ENCODE data around the gene EIF5A.

The EIF5A gene

DNA sequence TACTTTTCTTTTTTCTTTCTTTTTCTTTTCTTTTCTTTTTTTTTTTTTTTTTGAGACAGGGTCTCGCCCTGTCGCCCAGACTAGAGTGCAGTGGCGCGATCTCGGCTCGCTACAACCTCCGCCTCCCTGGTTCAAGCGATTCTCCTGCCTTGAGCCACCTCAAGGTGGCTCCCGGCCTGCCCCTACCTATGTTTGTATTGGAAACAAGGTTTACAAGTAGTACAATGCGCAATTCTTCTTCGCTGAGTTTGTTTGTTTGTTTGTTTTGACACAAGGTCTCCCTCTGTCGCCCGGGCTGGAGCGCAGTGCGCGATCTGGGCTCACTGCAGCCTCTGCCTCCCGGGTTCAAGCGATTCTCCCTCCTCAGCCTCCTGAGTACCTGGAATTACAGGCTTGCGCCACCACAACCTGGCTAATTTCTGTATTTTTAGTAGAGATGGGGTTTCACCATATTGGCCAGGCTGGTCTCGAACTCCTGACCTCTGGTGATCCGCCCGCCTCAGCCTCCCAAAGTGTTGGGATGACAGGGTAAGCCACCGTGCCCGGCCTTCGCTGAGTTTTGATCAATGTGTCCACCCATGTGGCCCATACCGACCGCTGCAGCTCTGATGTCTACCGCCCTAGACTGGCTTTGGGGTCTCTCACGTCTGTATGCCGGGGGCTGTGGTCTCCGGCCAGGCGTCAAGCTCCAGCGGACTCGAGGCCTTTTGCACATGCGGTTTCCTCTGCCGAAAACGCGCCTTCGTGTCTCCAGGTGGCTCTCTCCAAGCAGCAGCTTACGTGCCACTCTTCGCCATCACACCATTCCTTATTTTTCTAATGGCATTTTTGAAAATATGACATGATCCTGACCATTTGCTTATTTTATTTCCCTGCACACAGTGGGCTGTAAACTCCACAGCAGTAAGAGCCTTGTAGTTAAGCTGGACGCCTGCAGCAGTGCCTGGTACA is 11.9 kb upstream of the EIF5A start:
- H3K36me3 ChIP-seq (ENCODE audit: control insufficient read depth in 2 of 2, insufficient read depth in 2 of 2, low read length in 2 of 2) = no peaks in the 10 kb centered on the region
- peaks cover 0 to 10% of the 10 kb centered on the region in 2 donors for H3K27me3 ChIP-seq (ENCODE audit: control insufficient read depth in 2 of 2, insufficient read depth in 2 of 2, low read length in 2 of 2)

DNA sequence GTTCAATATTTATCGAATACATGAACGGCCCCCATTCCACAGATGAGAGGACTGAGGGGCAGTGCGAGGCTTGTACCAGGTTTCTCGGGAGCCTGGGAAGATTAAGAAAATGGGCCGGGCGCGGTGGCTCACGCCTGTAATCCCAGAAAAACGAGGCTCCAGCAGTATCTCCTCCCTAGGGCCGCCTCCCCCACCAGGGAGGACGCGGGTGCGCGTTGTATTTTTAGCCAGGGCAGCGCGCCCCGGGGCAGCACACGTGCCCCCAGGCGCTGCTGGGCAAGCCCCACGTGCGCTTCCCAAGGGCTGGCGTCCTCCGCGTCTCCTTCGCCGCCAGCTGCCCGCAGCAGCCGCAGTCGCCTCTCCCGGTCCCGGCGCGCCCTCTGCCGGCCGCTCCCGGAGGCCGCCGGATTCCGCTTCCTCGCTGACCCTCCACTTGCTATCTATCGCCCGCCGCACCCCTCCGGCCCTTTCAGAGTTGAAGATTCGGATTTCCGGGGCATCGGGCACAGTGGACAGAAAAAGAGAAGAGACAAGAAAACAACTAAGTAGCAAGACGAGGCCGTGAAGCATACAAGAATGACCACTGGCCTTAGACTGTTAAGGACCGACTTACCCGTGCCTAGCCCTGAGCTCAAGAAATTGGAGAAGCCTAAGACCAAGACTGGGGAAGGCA is 11.1 kb upstream of the EIF5A start:
- peak overlapping the region in 1 of 2 donors; percentile 41 for H3K9ac ChIP-seq (ENCODE audit: low read depth in 1 of 2, low read length in 2 of 2)
- H3K36me3 ChIP-seq (ENCODE audit: control insufficient read depth in 2 of 2, insufficient read depth in 2 of 2, low read length in 2 of 2) = no peaks in the 10 kb centered on the region
- peak overlapping the region; percentile 6 to 48 for H3K4me3 ChIP-seq (ENCODE audit: low read length in 2 of 2)
- peaks cover 31 to 32% of the 10 kb centered on the region in 2 donors for H3K4me1 ChIP-seq (ENCODE audit: control insufficient read depth in 2 of 2, insufficient read depth in 2 of 2, low read length in 2 of 2)
- peak overlapping the region; percentile 39 to 89 for H3K27ac ChIP-seq (ENCODE audit: low read depth in 2 of 2, low read length in 2 of 2)
- H3K27me3 ChIP-seq (ENCODE audit: control insufficient read depth in 2 of 2, insufficient read depth in 2 of 2, low read length in 2 of 2) = peaks cover 0 to 10% of the 10 kb centered on the region in 2 donors
- H3K9me3 ChIP-seq (ENCODE audit: control insufficient read depth in 2 of 2, low read length in 2 of 2) = no peaks in the 10 kb centered on the region

More for the DNA sequence above, 11.9 kb upstream of the EIF5A start:
- Histone ChIP-seq H3K4me3 (ENCODE audit: low read length in 2 of 2) (peak overlapping the region; percentile 59 to 61), H3K4me1 (ENCODE audit: control insufficient read depth in 2 of 2, insufficient read depth in 2 of 2, low read length in 2 of 2) (peaks cover 31 to 32% of the 10 kb centered on the region in 2 donors), H3K9ac (ENCODE audit: low read depth in 1 of 2, low read length in 2 of 2) (peak overlapping the region; percentile 32 to 65), H3K27ac (ENCODE audit: low read depth in 2 of 2, low read length in 2 of 2) (peak overlapping the region; percentile 89 to 90), H3K9me3 (ENCODE audit: control insufficient read depth in 2 of 2, low read length in 2 of 2) (no peaks in the 10 kb centered on the region)

DNA sequence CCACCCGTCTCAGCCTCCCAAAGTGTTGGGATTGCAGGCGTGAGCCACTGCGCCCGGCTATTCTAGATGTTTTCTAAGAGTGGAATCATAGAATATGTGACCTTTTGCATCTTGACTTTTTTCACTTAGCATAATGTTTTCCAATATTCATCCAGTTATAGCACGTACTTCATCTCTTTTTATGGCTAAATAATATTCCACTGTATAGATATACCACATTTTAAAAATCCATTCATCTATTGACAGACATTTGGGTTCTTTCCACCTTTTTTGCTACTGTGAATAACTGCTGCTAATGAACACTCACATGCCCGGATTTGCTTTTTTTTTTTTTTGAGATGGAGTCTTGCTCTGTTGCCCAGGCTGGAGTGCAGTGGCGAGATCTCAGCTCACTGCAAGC is 3.2 kb upstream of the EIF5A start:
- Histone ChIP-seq H3K4me3 (ENCODE audit: low read length in 2 of 2) (no peak overlapping the region), H3K9me3 (ENCODE audit: control insufficient read depth in 2 of 2, low read length in 2 of 2) (no peaks in the 10 kb centered on the region), H3K9ac (ENCODE audit: low read depth in 1 of 2, low read length in 2 of 2) (no peak overlapping the region), H3K4me1 (ENCODE audit: control insufficient read depth in 2 of 2, insufficient read depth in 2 of 2, low read length in 2 of 2) (peaks cover 7 to 11% of the 10 kb centered on the region in 2 donors), H3K27ac (ENCODE audit: low read depth in 2 of 2, low read length in 2 of 2) (no peak overlapping the region), H3K27me3 (ENCODE audit: control insufficient read depth in 2 of 2, insufficient read depth in 2 of 2, low read length in 2 of 2) (no peaks in the 10 kb centered on the region), H3K36me3 (ENCODE audit: control insufficient read depth in 2 of 2, insufficient read depth in 2 of 2, low read length in 2 of 2) (no peaks in the 10 kb centered on the region)

DNA sequence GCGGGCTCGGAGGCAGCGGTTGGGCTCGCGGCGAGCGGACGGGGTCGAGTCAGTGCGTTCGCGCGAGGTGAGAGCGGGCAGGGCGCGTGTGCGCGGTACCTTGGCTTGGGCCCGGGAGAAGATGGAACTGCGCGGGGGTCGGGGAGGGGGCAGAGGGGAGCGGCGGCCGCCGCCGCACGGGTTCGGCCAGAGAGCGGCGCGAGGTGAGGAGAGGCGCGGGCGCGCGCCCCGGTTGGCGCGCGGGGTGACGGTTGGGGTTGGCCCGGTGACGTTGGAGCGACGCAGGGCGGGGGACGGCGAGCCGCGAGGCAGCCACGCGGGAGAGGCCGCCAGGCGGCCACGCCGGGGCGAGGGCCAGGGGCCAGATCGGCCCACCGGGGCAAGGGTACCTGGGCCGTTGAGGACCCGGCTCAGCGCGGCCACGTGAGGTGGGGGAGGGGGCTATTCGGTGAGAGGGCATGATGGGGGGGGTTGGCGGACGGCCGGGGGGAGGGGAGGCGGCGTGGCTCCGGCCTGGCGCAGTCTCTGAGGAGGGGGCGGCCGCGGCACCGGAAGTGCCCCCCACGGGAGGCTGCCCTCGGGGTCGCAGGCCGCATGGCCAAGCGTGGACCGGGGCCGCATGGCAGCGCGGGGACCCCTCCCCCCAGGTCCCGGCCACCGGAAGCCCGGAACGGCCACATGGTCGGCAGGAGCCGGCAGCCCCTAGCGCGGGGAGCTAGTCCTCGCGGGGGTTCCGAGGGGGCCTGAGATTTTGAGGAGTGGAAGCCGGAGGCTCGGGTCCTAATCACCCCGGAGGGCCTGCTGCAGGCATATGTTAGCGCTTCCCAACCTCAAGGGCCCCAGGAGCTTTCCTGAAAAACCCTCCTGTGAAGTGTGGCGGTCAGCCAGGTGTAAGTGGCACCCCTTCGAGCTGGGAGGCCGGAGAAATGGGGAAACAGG is 527 bp downstream of the EIF5A start:
- no peaks in the 10 kb centered on the region for H3K27me3 ChIP-seq (ENCODE audit: control insufficient read depth in 2 of 2, insufficient read depth in 2 of 2, low read length in 2 of 2)
- H3K9me3 ChIP-seq (ENCODE audit: control insufficient read depth in 2 of 2, low read length in 2 of 2) = no peaks in the 10 kb centered on the region
- H3K27ac ChIP-seq (ENCODE audit: low read depth in 2 of 2, low read length in 2 of 2) = peak overlapping the region; percentile 97 to 99
- peak overlapping the region; percentile 93 to 94 for H3K9ac ChIP-seq (ENCODE audit: low read depth in 1 of 2, low read length in 2 of 2)
- peaks cover 20 to 22% of the 10 kb centered on the region in 2 donors for H3K4me1 ChIP-seq (ENCODE audit: control insufficient read depth in 2 of 2, insufficient read depth in 2 of 2, low read length in 2 of 2)
- H3K36me3 ChIP-seq (ENCODE audit: control insufficient read depth in 2 of 2, insufficient read depth in 2 of 2, low read length in 2 of 2) = peaks cover 31% of the 10 kb centered on the region in 2 donors
- peak overlapping the region; percentile 71 to 74 for H3K4me3 ChIP-seq (ENCODE audit: low read length in 2 of 2)

DNA sequence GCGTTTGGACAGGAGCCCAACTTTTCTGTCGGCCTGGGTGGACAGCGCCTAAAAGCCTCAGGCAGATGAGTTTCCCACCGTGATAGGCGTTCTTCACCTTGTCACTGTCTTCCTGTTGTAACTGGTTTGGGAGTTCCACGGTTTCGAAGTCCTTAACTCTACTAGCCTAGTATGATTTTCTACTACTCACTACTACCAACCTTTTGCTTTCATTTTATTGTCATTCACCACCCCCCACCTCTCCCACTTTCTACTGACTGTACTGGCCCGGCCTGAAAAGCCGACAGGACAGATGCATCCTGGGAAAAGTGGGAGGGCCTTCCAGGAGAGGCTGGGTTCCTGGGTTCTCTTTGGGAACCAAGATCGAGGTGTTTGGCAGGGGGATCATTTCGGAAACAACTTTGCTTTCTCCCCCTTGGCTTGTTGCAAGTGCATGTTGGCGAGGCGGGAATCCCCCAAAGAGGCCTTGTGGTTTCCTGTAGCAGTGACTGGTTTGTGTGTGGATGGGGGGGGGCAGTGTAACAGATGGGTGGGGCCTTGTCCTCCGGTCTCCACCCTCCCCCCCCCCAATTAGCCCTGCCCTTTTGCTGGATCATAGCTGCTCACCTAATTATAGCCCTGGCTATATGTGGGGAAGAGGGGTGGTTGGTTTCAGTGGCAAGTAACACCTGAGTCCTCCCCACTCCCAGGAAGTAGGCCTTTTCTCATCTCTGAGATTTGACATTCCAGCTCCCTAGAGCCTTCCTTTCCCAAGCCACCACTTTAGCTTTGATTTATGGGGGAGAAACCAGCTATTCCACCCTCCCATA is 1.4 kb downstream of the EIF5A start:
- Histone ChIP-seq H3K27ac (ENCODE audit: low read depth in 2 of 2, low read length in 2 of 2) (peak overlapping the region; percentile 97 to 99), H3K4me1 (ENCODE audit: control insufficient read depth in 2 of 2, insufficient read depth in 2 of 2, low read length in 2 of 2) (peaks cover 26 to 27% of the 10 kb centered on the region in 2 donors), H3K4me3 (ENCODE audit: low read length in 2 of 2) (peak overlapping the region; percentile 71 to 74), H3K27me3 (ENCODE audit: control insufficient read depth in 2 of 2, insufficient read depth in 2 of 2, low read length in 2 of 2) (no peaks in the 10 kb centered on the region), H3K9me3 (ENCODE audit: control insufficient read depth in 2 of 2, low read length in 2 of 2) (no peaks in the 10 kb centered on the region), H3K36me3 (ENCODE audit: control insufficient read depth in 2 of 2, insufficient read depth in 2 of 2, low read length in 2 of 2) (peaks cover 40% of the 10 kb centered on the region in 2 donors), H3K9ac (ENCODE audit: low read depth in 1 of 2, low read length in 2 of 2) (peak overlapping the region; percentile 93 to 94)

DNA sequence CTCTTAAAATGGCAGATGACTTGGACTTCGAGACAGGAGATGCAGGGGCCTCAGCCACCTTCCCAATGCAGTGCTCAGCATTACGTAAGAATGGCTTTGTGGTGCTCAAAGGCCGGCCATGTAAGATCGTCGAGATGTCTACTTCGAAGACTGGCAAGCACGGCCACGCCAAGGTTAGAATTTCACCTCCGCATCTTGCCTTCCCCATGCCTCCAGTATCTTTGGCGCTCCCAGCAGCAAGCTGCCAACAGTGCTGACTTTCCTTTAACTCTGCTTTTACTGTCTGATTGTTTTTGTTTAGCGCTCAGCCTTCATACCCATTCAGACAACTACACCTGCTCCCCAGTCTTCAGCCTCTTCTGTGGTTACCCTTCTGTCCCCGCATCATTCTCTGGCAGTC is 2.2 kb downstream of the EIF5A start:
- Histone ChIP-seq H3K4me3 (ENCODE audit: low read length in 2 of 2) (peak overlapping the region; percentile 71 to 74), H3K9ac (ENCODE audit: low read depth in 1 of 2, low read length in 2 of 2) (no peak overlapping the region), H3K27ac (ENCODE audit: low read depth in 2 of 2, low read length in 2 of 2) (peak overlapping the region; percentile 97 to 99), H3K4me1 (ENCODE audit: control insufficient read depth in 2 of 2, insufficient read depth in 2 of 2, low read length in 2 of 2) (peaks cover 29 to 35% of the 10 kb centered on the region in 2 donors), H3K9me3 (ENCODE audit: control insufficient read depth in 2 of 2, low read length in 2 of 2) (no peaks in the 10 kb centered on the region), H3K36me3 (ENCODE audit: control insufficient read depth in 2 of 2, insufficient read depth in 2 of 2, low read length in 2 of 2) (peaks cover 43% of the 10 kb centered on the region in 2 donors), H3K27me3 (ENCODE audit: control insufficient read depth in 2 of 2, insufficient read depth in 2 of 2, low read length in 2 of 2) (no peaks in the 10 kb centered on the region)

DNA sequence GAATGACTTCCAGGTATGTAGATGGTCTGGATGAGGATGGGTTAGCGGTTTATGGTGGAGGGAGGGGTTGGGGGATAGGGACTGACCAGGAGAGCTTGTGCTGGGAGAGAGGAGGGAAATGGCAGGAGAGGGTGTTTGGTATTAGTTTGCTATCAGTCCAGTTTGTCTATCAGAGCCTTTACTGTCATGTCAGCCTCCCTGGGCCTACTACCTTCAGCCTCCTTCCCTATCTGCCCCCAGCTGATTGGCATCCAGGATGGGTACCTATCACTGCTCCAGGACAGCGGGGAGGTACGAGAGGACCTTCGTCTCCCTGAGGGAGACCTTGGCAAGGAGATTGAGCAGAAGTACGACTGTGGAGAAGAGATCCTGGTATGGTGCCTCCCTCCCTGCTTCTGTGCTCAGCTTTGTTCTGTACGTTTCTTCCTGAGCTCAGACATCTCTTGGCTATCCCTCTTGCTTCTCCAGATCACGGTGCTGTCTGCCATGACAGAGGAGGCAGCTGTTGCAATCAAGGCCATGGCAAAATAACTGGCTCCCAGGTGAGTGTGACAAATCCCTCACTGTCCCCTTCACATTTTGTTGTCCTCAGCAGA is 3.8 kb downstream of the EIF5A start:
- peaks cover 43 to 44% of the 10 kb centered on the region in 2 donors for H3K36me3 ChIP-seq (ENCODE audit: control insufficient read depth in 2 of 2, insufficient read depth in 2 of 2, low read length in 2 of 2)
- H3K9ac ChIP-seq (ENCODE audit: low read depth in 1 of 2, low read length in 2 of 2) = no peak overlapping the region
- H3K4me1 ChIP-seq (ENCODE audit: control insufficient read depth in 2 of 2, insufficient read depth in 2 of 2, low read length in 2 of 2) = peaks cover 37 to 41% of the 10 kb centered on the region in 2 donors
- H3K27me3 ChIP-seq (ENCODE audit: control insufficient read depth in 2 of 2, insufficient read depth in 2 of 2, low read length in 2 of 2) = no peaks in the 10 kb centered on the region
- H3K9me3 ChIP-seq (ENCODE audit: control insufficient read depth in 2 of 2, low read length in 2 of 2) = no peaks in the 10 kb centered on the region
- no peak overlapping the region for H3K27ac ChIP-seq (ENCODE audit: low read depth in 2 of 2, low read length in 2 of 2)
- no peak overlapping the region for H3K4me3 ChIP-seq (ENCODE audit: low read length in 2 of 2)

DNA sequence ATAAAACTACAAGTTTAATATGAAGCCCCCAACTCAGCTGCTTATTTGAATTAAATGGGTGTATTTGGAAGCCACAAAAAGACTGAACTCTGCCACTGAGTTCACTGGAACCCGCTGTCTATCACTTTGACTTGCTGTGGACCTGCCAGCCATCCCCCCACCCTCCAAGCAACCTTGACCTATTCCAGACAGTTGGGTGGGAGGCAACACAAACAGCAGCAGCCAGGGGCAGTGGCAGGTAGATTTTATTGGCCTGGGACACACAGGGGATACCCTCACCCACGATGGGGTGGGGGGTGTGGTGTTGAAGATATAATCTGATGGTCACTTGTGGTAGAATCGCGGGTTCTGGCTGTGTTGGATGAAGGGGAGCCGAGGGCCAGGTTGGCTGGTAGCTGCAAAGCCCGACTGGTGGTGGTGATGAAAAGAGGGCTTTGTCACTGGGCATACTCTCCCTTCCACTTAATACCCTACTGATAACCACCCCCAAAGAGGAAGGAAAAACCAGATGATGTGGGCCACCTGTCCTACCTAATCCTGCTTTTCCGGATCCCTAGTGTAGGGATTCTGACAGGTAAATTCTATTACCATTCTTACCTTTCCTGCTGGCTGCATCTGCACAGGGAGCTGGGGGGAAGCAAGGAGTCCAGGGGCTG is 5.1 kb downstream of the EIF5A start:
- no peaks in the 10 kb centered on the region for H3K27me3 ChIP-seq (ENCODE audit: control insufficient read depth in 2 of 2, insufficient read depth in 2 of 2, low read length in 2 of 2)
- H3K4me3 ChIP-seq (ENCODE audit: low read length in 2 of 2) = no peak overlapping the region
- no peak overlapping the region for H3K9ac ChIP-seq (ENCODE audit: low read depth in 1 of 2, low read length in 2 of 2)
- peaks cover 33 to 40% of the 10 kb centered on the region in 2 donors for H3K4me1 ChIP-seq (ENCODE audit: control insufficient read depth in 2 of 2, insufficient read depth in 2 of 2, low read length in 2 of 2)
- no peak overlapping the region for H3K27ac ChIP-seq (ENCODE audit: low read depth in 2 of 2, low read length in 2 of 2)
- peaks cover 43 to 46% of the 10 kb centered on the region in 2 donors for H3K36me3 ChIP-seq (ENCODE audit: control insufficient read depth in 2 of 2, insufficient read depth in 2 of 2, low read length in 2 of 2)
- H3K9me3 ChIP-seq (ENCODE audit: control insufficient read depth in 2 of 2, low read length in 2 of 2) = no peaks in the 10 kb centered on the region
